Keratinocyte (primary cell): ENCODE results near the gene TUNAR. TPM values are rescaled to one million over a fixed set of nuclear protein-coding genes. Genes with fewer than 3 reads are reported as not detected.

Source experiments
- DNase-seq: peaks from one replicate; pipeline ENCODE4 v3.0.0-alpha.2; 2011; ENCODE audit warnings: low read depth, missing footprints, low spot score
- FAIRE-seq: peaks from 2 replicates; lab custom pipeline; 2011; peaks lifted over from hg19 to GRCh38; lab: Jason Lieb, UNC
- H2AFZ ChIP-seq: 2 replicates; pipeline ENCODE4 v1.6.0; 2012; ENCODE audit warnings: low read length, control low read depth, inconsistent platforms; ENCODE audit not compliant: control insufficient read depth
- H3K27ac ChIP-seq: 2 replicates; pipeline ENCODE4 v1.5.1; 2011; ENCODE audit warnings: low read length; ENCODE audit not compliant: control insufficient read depth, insufficient read depth
- H3K27me3 ChIP-seq: 3 replicates; pipeline ENCODE4 v1.6.0; 2011; ENCODE audit warnings: low read length; ENCODE audit not compliant: control insufficient read depth, insufficient read depth; ENCODE audit errors: extremely low read depth
- H3K36me3 ChIP-seq, 2 experiments: 2 replicates in 1 of 2; 3 replicates in 1 of 2; pipeline ENCODE4 v1.5.1; 2011; ENCODE audit warnings: low read length in 2 of 2, mild to moderate bottlenecking in 1 of 2; ENCODE audit not compliant: control insufficient read depth in 2 of 2, insufficient read depth in 2 of 2; ENCODE audit errors: extremely low read depth in 1 of 2
- H3K4me1 ChIP-seq: 3 replicates; pipeline ENCODE4 v1.5.1; 2011; ENCODE audit warnings: low read length; ENCODE audit not compliant: control insufficient read depth, insufficient read depth; ENCODE audit errors: extremely low read depth
- H3K4me2 ChIP-seq: 3 replicates; pipeline ENCODE4 v1.6.0; 2011; ENCODE audit warnings: low read depth, low read length; ENCODE audit not compliant: control insufficient read depth, insufficient read depth; ENCODE audit errors: extremely low read depth
- H3K4me3 ChIP-seq, 3 experiments: fragments of 200-600 bp in 1 of 3; sonication (generic) in 1 of 3; 2 replicates in 2 of 3; 3 replicates in 1 of 3; pipeline ENCODE4 v1.5.1; 2011 to 2016; ENCODE audit warnings: low read length in 3 of 3, mild to moderate bottlenecking in 3 of 3, control low read depth in 2 of 3, inconsistent platforms in 1 of 3, low read depth in 1 of 3, mixed read lengths in 1 of 3, mixed run types in 1 of 3, moderate library complexity in 1 of 3; ENCODE audit not compliant: control insufficient read depth in 2 of 3, insufficient read depth in 2 of 3; ENCODE audit errors: extremely low read depth in 1 of 3
- H3K79me2 ChIP-seq: 2 replicates; pipeline ENCODE4 v1.6.0; 2012; ENCODE audit warnings: low read length; ENCODE audit not compliant: control insufficient read depth, insufficient read depth
- H3K9ac ChIP-seq: 3 replicates; pipeline ENCODE4 v1.6.0; 2011; ENCODE audit warnings: low read length; ENCODE audit not compliant: control insufficient read depth, insufficient read depth; ENCODE audit errors: extremely low read depth
- H3K9me1 ChIP-seq: 3 replicates; pipeline ENCODE4 v1.6.0; 2011; ENCODE audit warnings: low read length; ENCODE audit not compliant: control insufficient read depth, insufficient read depth; ENCODE audit errors: extremely low read depth
- H3K9me3 ChIP-seq: 2 replicates; pipeline ENCODE4 v1.5.1; 2012; ENCODE audit warnings: low read depth, low read length; ENCODE audit not compliant: control insufficient read depth
- H4K20me1 ChIP-seq: 3 replicates; pipeline ENCODE4 v1.6.0; 2011; ENCODE audit warnings: low read length; ENCODE audit not compliant: control insufficient read depth, insufficient read depth; ENCODE audit errors: extremely low read depth
- EZH2 ChIP-seq: IDR thresholded peaks from one replicate; pipeline ENCODE4 v1.6.1; 2012; ENCODE audit warnings: inconsistent platforms, mild to moderate bottlenecking, low read length, moderate library complexity
- dilution Hi-C: fragments of 300-500 bp; cut with MboI; formaldehyde crosslinking; loops from one replicate; pipeline ENCODE4 v1.7.0; 2020; ENCODE audit warnings: low sequenced_read_pairs; ENCODE audit not compliant: extremely low pct_ligation_motif_present
- polyA plus RNA-seq, 5 experiments: library from polyadenylated mRNA; depleted of rRNA in 3 of 5; stranded (reverse) in 3 of 5; stranded (forward) in 1 of 5; unstranded in 1 of 5; fragments of >200 nt; gene quantifications; 1 replicate in 1 of 5; 2 replicates in 3 of 5; 3 replicates in 1 of 5; pipeline versions ENCODE4 v1.2.1 to v1.2.3, GENCODE V29; 2011 to 2012; ENCODE audit warnings: missing spikeins in 2 of 5, low read depth in 1 of 5, low replicate concordance in 1 of 5
- TF ChIP-seq, protein P1 (sequence below), 3 experiments: IDR thresholded peaks in 1 of 3; conservative IDR thresholded peaks in 1 of 3; optimal IDR thresholded peaks in 1 of 3; 2 replicates in 2 of 3; 3 replicates in 1 of 3; pipeline versions ENCODE3 to v1.5.1; 2011; ENCODE audit warnings: low read length in 3 of 3, mild to moderate bottlenecking in 3 of 3, moderate library complexity in 2 of 3, control low read depth in 1 of 3, inconsistent platforms in 1 of 3; ENCODE audit not compliant: insufficient read depth in 2 of 3; ENCODE audit errors: extremely low read depth in 1 of 3

The TUNAR gene
- polyA plus RNA-seq, 1 donor (not counting 4 experiments of a cell fraction or from before 2014, with no cell fraction given) = not detected

GRCh38 chr14:95850429-95850828 lies 26.2 kb upstream of the TUNAR start:
- FAIRE-seq = no peak

GRCh38 chr14:95855606-95856005 lies 21.0 kb upstream of the TUNAR start:
- FAIRE-seq = no peak

More at GRCh38 chr14:95850429-95850828, 26.2 kb upstream of the TUNAR start:
- no peaks in the 10 kb centered on the region for H3K9me1 ChIP-seq
- no peak for TF ChIP-seq EZH2
- TF ChIP-seq, protein P1, sequence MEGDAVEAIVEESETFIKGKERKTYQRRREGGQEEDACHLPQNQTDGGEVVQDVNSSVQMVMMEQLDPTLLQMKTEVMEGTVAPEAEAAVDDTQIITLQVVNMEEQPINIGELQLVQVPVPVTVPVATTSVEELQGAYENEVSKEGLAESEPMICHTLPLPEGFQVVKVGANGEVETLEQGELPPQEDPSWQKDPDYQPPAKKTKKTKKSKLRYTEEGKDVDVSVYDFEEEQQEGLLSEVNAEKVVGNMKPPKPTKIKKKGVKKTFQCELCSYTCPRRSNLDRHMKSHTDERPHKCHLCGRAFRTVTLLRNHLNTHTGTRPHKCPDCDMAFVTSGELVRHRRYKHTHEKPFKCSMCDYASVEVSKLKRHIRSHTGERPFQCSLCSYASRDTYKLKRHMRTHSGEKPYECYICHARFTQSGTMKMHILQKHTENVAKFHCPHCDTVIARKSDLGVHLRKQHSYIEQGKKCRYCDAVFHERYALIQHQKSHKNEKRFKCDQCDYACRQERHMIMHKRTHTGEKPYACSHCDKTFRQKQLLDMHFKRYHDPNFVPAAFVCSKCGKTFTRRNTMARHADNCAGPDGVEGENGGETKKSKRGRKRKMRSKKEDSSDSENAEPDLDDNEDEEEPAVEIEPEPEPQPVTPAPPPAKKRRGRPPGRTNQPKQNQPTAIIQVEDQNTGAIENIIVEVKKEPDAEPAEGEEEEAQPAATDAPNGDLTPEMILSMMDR (optimal IDR thresholded peaks at IDR 0.05 in 1 of 3, IDR thresholded peaks at IDR 0.05 in 1 of 3, conservative IDR thresholded peaks at IDR 0.05 in 1 of 3; ENCODE audit: extremely low read depth in 1 of 3, insufficient read depth in 2 of 3, low read length in 3 of 3) = no peak
- H4K20me1 ChIP-seq = no peaks in the 10 kb centered on the region
- no peaks in the 10 kb centered on the region for H3K9me3 ChIP-seq
- no peaks in the 10 kb centered on the region for H3K36me3 ChIP-seq
- H2AFZ ChIP-seq = no peak overlapping the region
- no peak overlapping the region for H3K9ac ChIP-seq
- H3K4me1 ChIP-seq = no peaks in the 10 kb centered on the region
- no peak for DNase-seq
- H3K4me3 ChIP-seq = no peak overlapping the region
- H3K79me2 ChIP-seq = no peaks in the 10 kb centered on the region
- no peak overlapping the region for H3K27ac ChIP-seq
- dilution Hi-C loops = no loop called here
- H3K27me3 ChIP-seq = no peaks in the 10 kb centered on the region
- no peak overlapping the region for H3K4me2 ChIP-seq

More at GRCh38 chr14:95855606-95856005, 21.0 kb upstream of the TUNAR start:
- H2AFZ ChIP-seq = no peak overlapping the region
- H3K27ac ChIP-seq = no peak overlapping the region
- no peaks in the 10 kb centered on the region for H3K36me3 ChIP-seq
- no peaks in the 10 kb centered on the region for H3K9me3 ChIP-seq
- H4K20me1 ChIP-seq = no peaks in the 10 kb centered on the region
- no peaks in the 10 kb centered on the region for H3K4me1 ChIP-seq
- no peak overlapping the region for H3K4me3 ChIP-seq
- H3K4me2 ChIP-seq = no peak overlapping the region
- H3K79me2 ChIP-seq = no peaks in the 10 kb centered on the region
- DNase-seq = no peak
- dilution Hi-C loops = no loop called here
- H3K9ac ChIP-seq = no peak overlapping the region
- no peaks in the 10 kb centered on the region for H3K27me3 ChIP-seq
- H3K9me1 ChIP-seq = no peaks in the 10 kb centered on the region
- TF ChIP-seq, protein P1 (optimal IDR thresholded peaks at IDR 0.05 in 1 of 3, IDR thresholded peaks at IDR 0.05 in 1 of 3, conservative IDR thresholded peaks at IDR 0.05 in 1 of 3; ENCODE audit: extremely low read depth in 1 of 3, insufficient read depth in 2 of 3, low read length in 3 of 3) = no peak
- TF ChIP-seq EZH2 = no peak
